Stimulated activated naive CD4-positive, alpha-beta T cell treated with Interleukin-2 at 50 U/mL for 16 hours (primary cell): ENCODE data around the gene WIPI1.
A peak's percentile ranks its signal among the peaks of the same experiment; 100 is the strongest.
"Not testable (repeated sequence)": the region's sequence is repeated elsewhere in the genome, so short reads cannot be mapped to it uniquely, and the experiment has no call there.

Source experiments
- DNase-seq: peaks from one replicate; lab custom pipeline; 2025; lab: John Stamatoyannopoulos, UW

Gene WIPI1

GRCh38 chr17:68384471-68384870 lies 72.8 kb downstream of the WIPI1 start:
- no peak for DNase-seq

- peak; percentile 26 for DNase-seq
Observed at GRCh38 chr17:68383443-68384321, 73.6 kb downstream of the WIPI1 start.

GRCh38 chr17:68383120-68383442 lies 74.2 kb downstream of the WIPI1 start:
- DNase-seq: no peak

GRCh38 chr17:68382582-68383085 lies 74.7 kb downstream of the WIPI1 start:
- DNase-seq: no peak

- peak; percentile 19 for DNase-seq
Observed at GRCh38 chr17:68381076-68381900, 76.0 kb downstream of the WIPI1 start.

- no peak for DNase-seq
Observed at GRCh38 chr17:68379692-68380677, 77.3 kb downstream of the WIPI1 start.

- DNase-seq: no peak
Observed at GRCh38 chr17:68379177-68379510, 78.2 kb downstream of the WIPI1 start.

- no peak for DNase-seq
Observed at GRCh38 chr17:68378268-68379176, 78.8 kb downstream of the WIPI1 start.

GRCh38 chr17:68377771-68378267 lies 79.5 kb downstream of the WIPI1 start:
- DNase-seq: no peak

- not testable (repeated sequence) for DNase-seq
Observed at GRCh38 chr17:68376178-68376577, 81.1 kb downstream of the WIPI1 start.

GRCh38 chr17:68375566-68375965 lies 81.7 kb downstream of the WIPI1 start:
- DNase-seq: no peak
